ENCODE results near the gene DHH.

The DHH gene

GRCh38 chr12:49048953-49049352 lies 45.6 kb downstream of the DHH start:
- no peak for DNase-seq

- DNase-seq, result no peak
Measured at GRCh38 chr12:49046129-49046895, 48.3 kb downstream of the DHH start.

DNA sequence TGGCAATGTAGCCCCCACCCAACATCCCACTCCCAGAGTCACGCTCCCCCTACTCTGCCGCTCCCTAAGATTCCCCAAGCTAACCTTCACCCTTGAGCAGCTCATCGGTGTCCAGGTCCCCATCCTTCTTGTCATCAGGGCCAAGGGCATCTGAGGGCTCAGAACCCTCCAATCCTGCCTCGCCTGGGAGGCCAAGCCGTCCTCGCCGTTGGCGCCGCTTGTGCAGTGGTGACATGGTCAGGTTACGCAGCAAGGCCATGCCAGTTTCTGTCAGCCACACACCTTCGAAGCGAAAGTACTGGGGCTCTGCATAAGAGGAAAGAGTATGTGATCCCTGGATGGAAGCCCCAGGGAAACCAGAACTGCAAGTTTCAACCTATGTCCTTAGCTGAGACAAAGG lies 49.9 kb downstream of the DHH start:
- no peak for DNase-seq

- peak; percentile 82 for DNase-seq
Measured at GRCh38 chr12:49043856-49044258, 50.7 kb downstream of the DHH start.

- DNase-seq, result no peak
Measured at GRCh38 chr12:49043241-49043640, 51.4 kb downstream of the DHH start.

GRCh38 chr12:49041881-49042484 lies 52.6 kb downstream of the DHH start:
- DNase-seq, result no peak

- DNase-seq, result no peak
Measured at GRCh38 chr12:49041036-49041880, 53.3 kb downstream of the DHH start.

DNA sequence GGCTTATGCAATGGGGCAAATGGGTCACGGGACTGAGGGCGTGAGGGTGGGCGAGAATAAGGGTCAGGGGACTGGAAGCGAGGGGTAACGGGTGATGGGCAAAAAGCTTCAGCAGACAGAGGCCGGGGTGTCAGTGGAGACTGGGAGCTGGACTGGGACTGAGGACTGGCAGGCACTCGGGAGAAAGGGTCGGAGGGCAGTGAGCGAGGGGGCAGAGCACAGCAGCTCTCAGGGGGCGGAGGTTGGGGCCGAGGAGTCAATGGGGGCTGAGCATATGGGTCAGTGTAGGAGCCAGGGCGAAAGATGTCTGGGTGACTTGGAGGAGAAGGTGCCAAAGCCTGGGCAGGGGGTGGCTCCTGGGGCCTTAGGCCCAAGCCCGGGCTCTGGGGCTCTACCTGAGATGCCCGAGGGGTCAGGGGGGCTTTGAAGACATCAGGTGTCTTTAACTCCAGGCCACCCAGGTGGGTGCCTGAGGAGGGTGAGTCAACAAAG lies 54.2 kb downstream of the DHH start:
- DNase-seq, result no peak

GRCh38 chr12:49039421-49040363 lies 54.9 kb downstream of the DHH start:
- no peak for DNase-seq

DNA sequence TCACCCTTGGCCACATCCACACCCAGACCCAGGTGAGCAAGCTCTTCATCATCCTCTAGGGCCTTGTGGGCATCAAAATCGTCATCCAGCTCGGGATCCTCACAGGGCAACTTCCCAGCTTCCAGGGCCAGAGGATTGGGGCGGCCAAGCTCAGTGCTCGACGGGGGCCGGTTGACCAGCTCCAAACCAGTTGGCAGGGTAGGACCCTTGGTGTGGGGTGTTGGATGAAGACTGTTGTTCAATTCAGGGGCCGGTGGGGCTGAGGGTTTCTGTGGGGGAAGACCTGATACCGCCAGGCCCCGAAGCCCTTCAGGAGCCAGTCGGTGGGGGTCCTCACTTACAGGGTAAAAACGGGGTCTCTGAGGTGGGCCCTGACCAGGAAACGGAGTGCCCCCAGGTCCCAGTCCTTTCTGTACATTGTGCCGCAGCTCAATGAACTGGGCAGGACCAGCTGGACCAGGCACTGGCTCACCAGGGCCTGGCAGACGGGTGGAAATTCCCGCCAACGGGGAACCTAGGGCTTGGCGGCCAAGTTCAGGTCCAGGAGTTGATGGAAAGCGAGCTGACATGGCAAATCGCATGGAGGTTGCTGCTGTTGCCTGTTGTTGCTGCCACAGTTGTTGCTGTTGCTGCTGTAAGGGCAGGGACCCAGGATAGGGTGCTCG lies 56.2 kb downstream of the DHH start:
- no peak for DNase-seq

DNA sequence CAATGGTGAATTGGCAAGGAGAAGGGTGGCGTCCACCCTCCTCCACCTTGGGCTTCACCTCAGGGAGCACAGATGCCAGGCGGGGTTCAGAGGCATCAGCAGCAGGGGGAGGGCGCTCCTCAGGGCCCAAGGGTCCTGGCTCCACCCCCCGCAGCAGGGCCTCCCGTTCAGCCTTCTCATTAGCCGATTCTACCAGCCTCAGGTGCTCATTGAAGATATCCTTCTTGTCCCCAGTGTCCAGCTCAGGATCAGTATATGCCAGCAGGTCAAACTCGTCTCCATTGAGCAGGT lies 56.7 kb downstream of the DHH start:
- no peak for DNase-seq

DNA sequence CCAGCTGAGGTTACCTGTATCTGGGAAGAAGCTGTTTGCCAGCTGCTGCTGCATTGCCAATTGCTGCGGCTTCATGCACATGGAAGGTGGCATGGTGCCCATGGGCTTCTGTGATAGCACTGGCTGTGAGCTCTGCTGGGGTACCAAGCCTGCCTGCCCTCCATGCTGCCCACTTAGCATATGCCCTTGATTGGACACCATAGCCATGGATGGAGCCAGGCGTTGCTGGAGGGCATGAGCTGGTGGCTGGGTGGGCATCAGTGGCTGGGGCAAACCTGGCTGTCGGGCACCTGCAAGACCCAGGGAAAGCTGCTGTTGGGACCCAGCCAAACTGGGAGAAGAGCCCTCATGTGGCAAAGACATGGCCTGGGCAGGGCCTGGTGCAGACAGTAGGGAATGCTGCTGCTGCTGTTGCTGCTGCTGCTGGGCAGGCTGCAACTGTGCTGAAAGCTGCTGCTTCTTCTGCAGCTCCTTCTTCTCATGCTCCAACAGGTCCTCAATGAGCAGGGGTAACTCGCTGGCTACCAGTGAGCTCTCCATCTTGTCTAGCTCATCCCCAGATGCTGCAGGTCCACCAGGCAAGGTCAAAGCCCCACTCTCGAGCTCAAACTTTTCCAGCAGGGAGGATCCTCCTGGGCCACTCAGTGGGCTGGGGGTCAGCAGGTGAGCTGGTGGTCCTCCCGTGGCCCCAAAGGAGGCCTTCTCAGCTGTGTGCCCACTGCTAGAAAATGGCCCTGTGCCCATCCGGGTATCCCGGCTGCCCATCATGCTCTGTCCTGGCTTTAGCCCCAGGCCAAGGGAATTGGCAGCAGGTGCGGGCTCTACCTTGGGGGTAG lies 57.3 kb downstream of the DHH start:
- DNase-seq, result no peak
